ENCODE measurements around the gene SPDYA.

GRCh38 chr2:28896906-28897305 lies 86.3 kb downstream of the SPDYA start:
- TF ChIP-seq POLR2A (IDR thresholded peaks at IDR 0.05; ENCODE audit: low read length) (no peak), CTCF (IDR thresholded peaks at IDR 0.05) (no peak), BCL3 (IDR thresholded peaks at IDR 0.05) (no peak), TP53 (CRISPR knock-in tag; IDR thresholded peaks at IDR 0.05) (no peak), EP300 (IDR thresholded peaks at IDR 0.05) (no peak), RCOR1 (IDR thresholded peaks at IDR 0.05; ENCODE audit: low read depth, low read length) (no peak), BHLHE40 (IDR thresholded peaks at IDR 0.05; ENCODE audit: low read depth, low read length) (no peak), ELK1 (IDR thresholded peaks at IDR 0.05; ENCODE audit: low read depth, low read length) (no peak), RNF2 (IDR thresholded peaks at IDR 0.05; ENCODE audit: borderline replicate concordance, low read depth) (no peak), PHF8 (IDR thresholded peaks at IDR 0.05; ENCODE audit: borderline replicate concordance, low read depth) (no peak), MYC (IDR thresholded peaks at IDR 0.05; ENCODE audit: borderline replicate concordance, low read length) (no peak), CBX2 (IDR thresholded peaks at IDR 0.05; ENCODE audit: borderline replicate concordance, low read depth) (no peak), FOSB (CRISPR knock-in tag; IDR thresholded peaks at IDR 0.05) (no peak), NFE2L2 (conservative IDR thresholded peaks at IDR 0.05; ENCODE audit: low read length) (no peak)

Data from A549 (cell line).